NCI-H1930 (cell line): ENCODE measurements around the gene RBM8A.
A peak's percentile ranks its signal among the peaks of the same experiment; 100 is the strongest.

Experiments
- DNase-seq, 2 experiments: peaks; one replicate each; lab custom pipeline; 2025; lab: John Stamatoyannopoulos, UW

Gene RBM8A

DNA sequence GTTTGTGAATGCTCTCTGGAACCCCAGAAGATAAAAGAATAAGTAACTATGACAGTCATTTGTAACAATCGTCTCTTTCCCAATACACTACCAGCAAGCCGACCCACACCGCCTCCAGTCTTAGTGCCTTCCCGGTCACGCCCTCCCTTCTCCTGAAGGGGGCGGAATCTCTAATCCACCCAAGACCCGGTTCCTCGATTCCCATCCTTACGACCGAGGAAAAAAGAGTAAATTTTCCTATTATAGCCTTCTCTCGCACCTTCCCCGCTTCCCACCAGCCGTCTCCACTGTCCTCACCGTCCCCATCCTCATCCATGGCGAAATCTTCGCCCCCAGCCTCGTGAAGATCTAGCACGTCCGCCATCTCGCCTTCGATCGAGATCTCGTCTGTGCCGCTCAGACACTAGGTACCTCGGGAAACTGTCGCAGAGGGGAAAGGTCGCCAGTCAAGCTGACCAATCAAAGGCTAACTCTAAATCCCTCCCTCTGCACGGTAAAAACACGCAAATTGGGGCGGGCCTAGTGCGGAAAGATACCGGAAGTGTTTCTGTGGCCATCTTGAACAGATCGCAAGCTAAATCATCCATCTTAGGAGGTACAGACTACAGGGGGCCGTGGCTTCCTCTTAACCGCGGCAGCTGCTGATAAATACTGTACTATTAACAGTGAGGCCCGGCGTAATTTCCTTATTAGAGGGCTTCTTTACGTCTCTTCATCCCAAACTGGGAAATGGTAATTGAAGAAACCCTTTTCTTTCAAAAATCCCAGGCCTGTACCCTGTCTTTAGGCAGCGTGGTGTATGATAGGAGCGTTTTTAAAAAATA lies at the start of gene RBM8A:
TSS of gene RBM8A (minus strand) at position 422 of the 824 bp plus-strand sequence. CDS start at position 364, 58 bp downstream.
- DNase-seq, result peak; percentile 97

- no peak for DNase-seq
Observed at GRCh38 chr1:145977016-145977415, 49.7 kb upstream of the RBM8A start.

DNA sequence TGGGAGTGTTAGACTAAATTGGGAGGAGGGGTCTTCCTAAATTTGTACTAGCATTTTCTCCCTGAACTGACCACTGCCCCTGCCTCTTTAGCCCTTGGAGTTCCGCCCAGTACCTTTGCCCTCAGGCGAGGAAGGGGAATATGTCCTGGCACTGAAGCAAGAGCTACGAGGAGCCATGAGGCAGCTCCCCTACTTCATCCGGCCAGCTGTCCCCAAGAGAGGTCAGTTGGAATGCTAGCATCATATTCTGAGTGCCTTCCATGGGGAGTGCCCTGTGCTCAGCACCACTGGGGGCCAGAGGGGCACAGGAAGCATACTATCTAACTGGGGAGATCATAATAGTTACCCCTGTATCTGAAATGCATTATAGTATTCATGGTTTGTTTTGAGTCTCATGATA lies 47.9 kb upstream of the RBM8A start:
- DNase-seq, result no peak

GRCh38 chr1:145974721-145975120 lies 47.4 kb upstream of the RBM8A start:
- DNase-seq, result no peak

DNA sequence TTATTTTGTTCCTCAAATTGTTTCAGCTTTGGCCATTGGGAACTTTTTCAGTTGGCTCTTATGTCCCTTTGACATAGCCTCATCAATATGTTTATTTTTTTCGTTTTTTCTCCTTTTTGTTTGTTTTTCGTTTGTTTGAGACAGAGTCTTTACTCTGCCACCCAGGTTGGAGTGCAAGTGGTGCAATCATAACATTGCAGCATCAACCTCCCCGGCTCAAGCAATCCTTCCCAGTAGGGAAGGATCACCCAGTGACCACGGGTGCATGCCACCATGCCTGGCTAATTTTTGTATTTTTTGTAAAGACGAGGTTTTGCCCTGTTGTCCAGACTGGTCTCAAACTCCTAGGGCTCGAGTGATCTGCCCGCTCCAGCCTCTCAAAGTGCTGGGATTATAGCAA lies 45.3 kb upstream of the RBM8A start:
- no peak for DNase-seq

DNA sequence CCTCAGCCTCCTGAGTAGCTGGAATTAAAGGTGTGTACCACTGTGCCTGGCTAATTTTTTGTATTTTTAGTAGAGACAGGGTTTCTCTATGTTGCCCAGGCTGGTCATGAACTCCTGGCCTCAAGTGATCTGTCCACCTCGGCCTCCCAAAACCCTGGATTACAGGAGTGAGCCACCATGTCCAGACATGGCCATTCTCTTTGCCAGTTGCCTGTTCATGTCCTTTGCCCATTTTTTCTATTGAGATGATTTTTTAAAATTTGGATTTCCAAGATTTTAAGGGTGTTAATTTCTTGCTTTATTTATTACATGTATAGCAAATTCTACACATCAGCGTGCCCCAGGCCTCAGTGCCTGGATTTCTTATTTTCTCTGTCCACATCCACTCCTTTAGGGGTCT lies 40.0 kb upstream of the RBM8A start:
- DNase-seq, result no peak

GRCh38 chr1:145965119-145965744 lies 37.9 kb upstream of the RBM8A start:
- DNase-seq, result no peak

DNA sequence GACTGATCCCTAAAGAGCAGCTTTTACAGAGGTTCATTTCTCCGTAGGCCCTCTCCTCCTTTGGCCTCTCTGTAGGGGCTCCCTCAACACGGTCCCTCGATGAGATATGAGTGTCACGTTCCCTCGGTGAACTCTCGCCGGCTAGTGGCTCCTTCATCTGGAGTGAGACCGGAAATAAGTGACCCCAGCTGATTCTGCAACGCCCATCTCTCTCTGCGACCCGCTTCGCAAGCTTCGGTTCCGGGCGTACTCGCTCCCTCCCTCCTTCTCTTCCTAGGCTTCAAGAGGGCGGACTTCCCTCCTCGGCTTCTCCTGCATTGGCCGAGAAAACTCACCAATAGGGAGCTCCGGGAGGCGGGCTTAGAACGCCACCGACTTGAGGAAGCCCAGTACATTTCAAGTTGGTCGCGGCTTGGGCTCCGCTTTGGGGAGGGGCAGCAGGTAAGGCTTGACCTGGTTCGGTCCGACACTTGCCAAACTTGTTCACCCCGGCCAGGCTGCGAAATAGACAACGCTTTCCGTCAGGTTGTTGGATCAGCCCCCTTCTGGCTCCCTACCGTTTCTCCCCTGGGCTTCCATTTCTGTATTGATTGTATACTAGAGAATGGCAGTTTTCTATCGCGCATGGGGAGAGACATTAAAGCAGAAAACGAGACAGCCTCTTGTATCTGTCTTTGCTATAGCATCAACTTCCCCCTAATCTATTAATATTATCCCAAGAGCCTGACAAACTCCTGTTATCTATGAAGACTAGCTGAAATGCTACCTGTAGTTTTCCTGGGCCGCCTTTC lies 37.2 kb upstream of the RBM8A start, which contains the start of the genes ANKRD34A and POLR3GL:
TSS of gene ANKRD34A (minus strand) at position 248 of the 791 bp plus-strand sequence. CDS start 2,816 bp downstream, outside the sequence.
TSS of gene POLR3GL (plus strand) at position 363 of the 791 bp plus-strand sequence. CDS start 10,176 bp downstream, outside the sequence.
- peak; percentile 81 to 92 for DNase-seq

- no peak for DNase-seq
Observed at GRCh38 chr1:145963265-145964019, 36.2 kb upstream of the RBM8A start.

DNA sequence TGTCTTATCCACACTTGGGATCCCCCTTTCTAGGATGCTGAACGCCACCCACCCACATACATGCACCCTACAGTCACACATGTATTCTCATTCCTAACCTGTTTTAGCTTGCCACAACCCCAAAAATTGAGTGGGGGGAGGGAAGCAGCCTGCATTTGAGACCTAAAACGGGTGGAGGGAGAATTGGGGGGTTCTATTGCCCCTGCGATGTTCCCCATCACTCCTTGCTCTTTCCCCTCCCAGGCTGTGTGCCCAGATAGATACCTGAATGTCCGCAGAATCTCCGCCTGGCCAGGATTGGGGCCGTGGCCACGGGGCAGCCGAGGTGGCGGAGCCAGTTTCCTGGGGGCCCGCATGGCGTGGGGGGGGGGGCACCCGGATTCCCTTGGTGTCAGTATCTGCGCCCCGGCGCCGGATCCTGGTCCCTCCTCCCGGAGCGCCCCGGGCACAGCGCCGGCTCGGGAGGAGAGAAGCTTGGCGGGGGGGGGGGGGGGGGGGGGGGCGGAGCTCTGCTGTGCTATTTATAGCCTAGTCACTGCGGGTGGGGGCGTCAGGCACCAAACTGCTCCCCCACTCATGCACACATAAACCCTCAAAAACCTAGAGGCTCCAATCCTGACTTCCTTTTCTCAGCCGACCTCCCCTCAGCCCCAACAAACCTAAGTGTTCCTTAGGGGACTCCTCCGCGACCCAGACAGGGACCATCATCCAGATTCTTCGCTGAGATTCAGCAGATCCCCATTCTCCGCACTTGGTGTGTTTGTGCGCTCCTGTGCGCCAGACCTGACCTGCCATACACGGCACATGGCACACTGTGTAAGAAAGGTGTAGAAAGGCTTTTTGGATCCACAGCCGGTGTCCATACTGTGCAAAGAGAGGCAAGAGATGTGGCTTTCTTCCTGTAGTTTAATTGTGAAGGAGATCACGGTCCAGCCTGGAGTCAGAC lies 35.1 kb upstream of the RBM8A start:
- DNase-seq, result no peak

DNA sequence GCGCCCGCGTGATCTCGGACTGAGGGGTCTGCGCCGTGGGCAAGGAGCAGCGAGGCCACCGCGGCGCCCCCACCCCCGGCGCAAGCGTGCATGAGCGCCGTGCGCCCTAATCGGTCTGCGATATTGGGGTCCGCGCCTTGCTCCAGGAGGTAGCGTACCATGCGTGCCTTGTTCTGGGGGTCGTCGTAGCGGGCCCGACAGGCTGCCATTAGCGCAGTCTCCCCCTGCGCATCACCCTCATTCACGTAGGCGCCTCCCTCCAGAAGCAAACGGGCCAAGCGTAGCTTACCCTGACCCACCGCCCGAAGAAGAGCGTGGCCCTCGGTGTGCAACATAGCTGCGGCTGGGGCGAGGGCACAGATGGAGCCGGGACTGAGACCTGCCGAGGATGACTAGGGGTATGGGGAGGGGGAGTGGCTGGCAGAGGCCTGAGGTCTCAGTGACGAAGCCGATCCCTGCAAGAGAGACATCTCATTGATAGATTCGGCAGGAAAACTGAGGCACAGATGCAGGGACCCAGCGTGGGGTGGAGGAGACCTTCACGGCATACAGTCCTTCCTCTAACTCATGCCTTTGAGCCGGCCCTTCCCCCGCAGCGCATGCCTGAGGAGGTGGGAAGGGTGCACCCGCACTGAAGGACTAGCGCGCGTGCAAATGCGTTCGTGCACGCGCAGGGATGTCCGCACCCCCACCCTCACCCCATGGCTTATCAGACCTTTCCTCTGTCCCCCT lies 34.3 kb upstream of the RBM8A start:
- DNase-seq, result no peak

DNA sequence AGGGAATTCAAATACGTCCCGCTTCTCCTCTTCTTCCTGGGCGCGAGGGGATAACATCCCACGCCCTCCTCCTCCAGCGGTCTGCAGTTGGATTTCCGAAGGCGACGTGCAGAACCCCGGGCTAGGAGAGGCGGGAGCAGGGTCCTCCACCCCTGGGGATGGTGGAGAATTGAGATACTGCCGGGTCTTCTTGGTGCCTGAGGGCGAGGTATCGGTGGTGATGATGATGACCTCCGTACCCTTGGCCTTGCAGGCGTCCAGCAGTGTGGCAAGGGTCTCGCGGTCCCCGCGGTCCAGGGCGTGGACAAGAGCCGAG lies 33.8 kb upstream of the RBM8A start:
- DNase-seq, result no peak

DNA sequence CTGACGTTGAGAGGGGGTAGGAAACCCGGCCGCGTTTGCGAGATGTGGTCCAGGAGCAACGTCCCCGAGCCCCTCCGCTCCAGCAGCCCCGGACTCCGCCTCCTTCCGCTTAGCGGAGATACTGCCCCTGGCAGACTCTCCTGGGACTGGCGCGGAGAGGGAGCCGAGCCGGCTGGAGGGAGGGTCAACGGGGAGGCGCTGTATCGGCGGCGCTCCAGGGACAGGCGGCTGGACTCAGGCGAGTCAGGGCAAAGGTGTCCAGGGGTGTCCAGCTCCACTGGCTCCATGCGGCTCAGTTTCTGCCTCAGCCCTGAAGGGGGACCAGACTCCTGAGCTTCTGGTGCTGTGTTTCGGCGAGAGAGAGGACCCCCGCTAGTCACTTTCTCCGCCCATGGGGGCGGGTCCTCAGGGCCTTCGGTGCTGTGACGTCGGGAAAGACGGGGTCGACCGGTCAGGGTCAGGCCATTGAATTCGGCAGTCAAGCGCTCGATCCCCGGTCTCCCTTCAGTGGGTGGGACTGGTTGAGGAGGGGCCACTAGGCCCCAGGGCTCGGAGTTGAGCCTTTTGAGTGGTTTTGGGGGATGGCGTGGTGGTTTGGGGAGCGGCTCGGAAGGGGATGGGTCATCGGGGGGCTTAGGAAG lies 33.3 kb upstream of the RBM8A start:
- DNase-seq, result peak; percentile 75 to 79

DNA sequence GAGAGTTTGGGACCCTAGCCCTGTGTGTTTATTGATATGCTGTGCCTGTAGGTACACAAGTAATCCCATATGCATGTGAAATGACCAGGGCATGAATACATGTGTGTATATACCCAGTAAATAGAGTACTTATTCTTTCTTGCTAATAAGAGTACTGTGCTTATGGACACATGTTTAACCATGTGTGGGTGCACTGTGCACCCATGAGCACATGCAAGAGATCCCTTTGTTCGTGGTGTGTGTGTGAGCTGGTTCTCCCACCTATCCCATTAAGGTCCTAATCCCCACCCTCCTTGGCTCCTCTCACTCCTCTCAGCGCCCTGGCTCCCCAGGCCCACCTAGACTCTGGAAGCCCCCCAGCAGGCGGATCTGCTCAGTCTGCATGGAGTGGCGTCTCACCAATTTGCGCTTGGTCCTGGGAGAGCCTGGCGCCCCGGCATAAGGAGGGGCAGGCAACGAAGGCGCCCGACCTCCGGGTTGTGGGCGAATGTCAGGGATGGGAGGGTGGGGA lies 32.7 kb upstream of the RBM8A start:
- DNase-seq, result no peak

GRCh38 chr1:145959333-145959732 lies 32.0 kb upstream of the RBM8A start:
- DNase-seq, result no peak

DNA sequence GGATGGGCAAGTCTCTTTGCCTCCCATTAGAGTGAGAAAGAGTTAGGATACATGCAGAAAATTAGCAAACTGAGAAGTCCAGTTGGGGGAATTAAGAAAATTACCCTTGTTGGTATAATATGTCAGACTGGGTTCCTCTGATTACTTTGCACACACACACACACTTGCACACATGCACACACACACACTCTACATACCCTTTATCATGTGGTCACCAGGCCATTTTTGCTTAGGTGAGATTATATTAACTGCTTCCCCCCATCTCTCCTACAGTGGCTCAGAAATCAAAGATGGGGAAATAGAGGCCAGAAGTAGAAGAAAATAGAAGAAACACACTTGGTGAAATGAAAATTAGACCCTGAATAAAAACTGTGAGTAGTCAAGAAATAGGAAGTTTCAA lies 31.4 kb upstream of the RBM8A start:
- no peak for DNase-seq

DNA sequence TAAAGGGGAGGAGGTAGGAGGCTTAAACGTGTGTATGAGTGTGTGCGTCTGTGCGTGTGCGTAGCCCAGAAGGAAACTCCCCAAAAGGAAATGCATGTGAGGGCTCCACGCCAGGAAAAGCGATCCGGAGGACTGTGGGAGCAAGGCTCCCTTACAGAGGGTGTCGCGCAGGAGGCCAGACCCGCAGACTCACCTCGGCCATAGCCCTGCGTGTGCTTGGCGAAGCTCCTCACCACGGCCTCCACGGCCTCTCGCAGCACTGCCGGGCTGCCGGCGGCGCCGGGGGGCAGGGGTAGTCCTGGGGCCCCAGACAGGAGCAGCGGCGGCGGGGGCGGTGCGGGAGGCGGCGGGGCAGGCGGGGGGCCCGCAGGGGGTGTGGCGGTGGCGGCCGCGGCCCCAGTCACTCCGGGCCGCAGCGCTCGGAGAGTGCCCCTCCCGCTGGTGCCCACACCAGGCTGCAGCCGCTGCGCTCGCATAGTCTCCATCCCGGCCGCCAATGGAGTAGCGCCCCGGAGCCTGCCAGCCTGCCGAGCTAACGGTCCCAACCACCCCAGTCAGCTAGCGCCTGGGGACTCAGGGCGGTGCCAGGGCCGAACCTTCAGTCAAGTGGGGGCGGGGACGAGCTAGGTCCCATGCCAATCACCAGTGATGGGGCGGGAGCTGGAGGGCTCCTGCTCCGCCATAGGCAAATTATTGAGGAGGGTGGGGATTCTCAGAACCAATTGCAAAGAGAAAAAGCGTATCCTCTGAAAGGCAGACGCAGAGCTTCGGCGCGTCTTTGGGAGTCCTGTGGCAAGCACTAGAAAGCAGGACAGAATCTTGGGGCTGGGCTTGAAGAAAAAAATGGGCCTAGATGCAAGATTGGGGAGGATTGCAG lies 30.4 kb upstream of the RBM8A start, which contains the start of gene LIX1L:
TSS of gene LIX1L (minus strand) at position 575 of the 877 bp plus-strand sequence. CDS start at position 485, 90 bp downstream.
- DNase-seq, result peak; percentile 90 to 92
